CD4-positive, alpha-beta T cell treated with Interferon alpha-2 for 1 hour (primary cell): Measurements from ENCODE around the gene POMT2.
"Not testable (repeated sequence)": the region's sequence is repeated elsewhere in the genome, so short reads cannot be mapped to it uniquely, and the experiment has no call there.

Source experiments
- DNase-seq, 2 donors: peaks; one replicate each; pipeline ENCODE4 v3.0.0-alpha.2; 2020 to 2022

Gene POMT2, protein sequence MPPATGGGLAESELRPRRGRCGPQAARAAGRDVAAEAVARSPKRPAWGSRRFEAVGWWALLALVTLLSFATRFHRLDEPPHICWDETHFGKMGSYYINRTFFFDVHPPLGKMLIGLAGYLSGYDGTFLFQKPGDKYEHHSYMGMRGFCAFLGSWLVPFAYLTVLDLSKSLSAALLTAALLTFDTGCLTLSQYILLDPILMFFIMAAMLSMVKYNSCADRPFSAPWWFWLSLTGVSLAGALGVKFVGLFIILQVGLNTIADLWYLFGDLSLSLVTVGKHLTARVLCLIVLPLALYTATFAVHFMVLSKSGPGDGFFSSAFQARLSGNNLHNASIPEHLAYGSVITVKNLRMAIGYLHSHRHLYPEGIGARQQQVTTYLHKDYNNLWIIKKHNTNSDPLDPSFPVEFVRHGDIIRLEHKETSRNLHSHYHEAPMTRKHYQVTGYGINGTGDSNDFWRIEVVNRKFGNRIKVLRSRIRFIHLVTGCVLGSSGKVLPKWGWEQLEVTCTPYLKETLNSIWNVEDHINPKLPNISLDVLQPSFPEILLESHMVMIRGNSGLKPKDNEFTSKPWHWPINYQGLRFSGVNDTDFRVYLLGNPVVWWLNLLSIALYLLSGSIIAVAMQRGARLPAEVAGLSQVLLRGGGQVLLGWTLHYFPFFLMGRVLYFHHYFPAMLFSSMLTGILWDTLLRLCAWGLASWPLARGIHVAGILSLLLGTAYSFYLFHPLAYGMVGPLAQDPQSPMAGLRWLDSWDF

DNA sequence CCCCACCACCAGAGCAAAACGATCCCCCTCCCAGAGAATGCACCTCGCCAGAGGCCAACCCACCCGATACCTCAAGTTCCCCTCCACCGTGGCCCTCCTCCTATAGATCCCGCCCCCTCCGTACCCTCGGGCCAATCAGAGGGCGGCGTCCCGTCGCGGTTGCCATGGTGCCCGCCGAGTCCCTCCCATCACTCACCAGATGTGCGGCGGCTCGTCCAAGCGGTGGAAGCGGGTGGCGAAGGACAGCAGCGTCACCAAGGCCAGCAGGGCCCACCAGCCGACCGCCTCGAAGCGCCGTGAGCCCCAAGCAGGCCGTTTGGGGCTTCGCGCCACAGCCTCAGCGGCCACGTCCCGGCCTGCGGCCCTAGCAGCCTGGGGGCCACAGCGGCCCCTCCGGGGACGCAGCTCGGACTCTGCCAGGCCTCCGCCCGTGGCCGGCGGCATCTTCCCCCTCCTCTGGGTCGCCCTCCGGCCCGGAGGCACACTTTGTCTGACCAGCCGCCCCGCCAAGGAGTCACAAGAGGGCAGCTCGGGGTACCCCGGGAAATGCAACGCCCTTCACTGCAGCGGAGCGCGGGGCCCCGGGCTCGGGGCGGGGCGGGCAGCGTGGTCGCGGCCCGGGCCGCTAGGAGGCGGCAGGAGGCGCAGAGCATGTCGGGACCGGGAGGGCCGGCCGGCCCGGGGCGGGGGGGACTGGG, at the start of gene POMT2:
TSS of gene POMT2 (minus strand) at position 646 of the 698 bp plus-strand sequence. CDS start at position 444, 202 bp downstream.
- DNase-seq: peak; percentile 92 to 94

DNA sequence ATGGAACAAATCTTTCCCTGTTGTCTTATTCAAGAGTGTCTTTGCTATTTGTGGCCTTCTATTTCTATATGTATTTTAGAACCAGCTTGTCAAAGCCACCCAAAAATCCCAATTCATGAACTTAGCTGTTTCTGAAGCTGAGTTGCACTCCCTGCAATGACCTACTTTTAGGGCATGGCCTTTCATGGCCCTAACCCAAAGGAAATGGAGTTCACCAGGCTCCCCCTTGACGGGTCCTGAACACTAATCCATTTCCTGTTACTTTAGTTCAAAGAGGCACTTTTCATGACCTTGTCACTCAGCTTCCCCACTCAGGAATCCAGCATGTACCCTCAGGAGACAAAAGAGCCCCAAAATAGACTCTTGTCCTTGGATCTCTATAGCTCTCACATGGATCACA, 48.6 kb upstream of the POMT2 start:
- DNase-seq: peak in 1 of 2 donors; percentile 41

DNA sequence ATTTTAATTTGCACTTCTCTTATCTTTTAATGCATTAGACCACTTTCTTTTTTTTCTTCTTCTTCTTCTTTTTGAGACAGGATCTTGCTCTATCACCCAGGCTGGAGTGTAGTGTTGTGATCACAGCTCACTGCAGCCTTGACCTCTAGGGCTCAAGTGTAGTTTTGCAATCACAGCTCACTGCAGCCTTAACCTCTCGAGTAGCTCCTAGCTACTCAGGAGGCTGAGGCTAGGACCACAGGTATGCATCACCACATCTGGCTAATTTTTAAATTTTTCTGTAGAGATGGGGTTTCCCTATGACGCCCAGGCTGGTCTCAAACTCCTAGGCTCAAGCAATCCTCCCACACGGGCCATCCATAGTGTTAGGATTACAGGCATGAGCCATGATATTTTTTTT, 43.5 kb upstream of the POMT2 start:
- no peak for DNase-seq

DNA sequence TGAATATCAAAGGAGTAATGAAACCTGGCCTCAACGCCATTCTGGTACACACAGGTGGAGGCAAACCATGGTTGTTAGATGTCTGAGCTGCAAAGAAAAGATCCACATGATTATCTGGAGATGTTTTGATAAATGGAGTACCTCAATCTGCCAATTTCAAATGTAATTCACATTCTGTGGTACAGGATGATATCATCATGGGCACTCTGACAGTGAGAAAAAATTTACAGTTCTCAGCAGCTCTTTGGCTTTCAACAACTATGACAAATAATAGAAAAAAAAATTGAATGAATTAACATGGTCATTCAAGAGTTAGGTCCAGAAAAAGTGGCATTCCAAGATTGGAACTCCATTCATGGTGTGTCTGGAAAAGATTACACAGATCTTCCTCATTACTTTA, 38.9 kb upstream of the POMT2 start:
- DNase-seq: no peak

DNA sequence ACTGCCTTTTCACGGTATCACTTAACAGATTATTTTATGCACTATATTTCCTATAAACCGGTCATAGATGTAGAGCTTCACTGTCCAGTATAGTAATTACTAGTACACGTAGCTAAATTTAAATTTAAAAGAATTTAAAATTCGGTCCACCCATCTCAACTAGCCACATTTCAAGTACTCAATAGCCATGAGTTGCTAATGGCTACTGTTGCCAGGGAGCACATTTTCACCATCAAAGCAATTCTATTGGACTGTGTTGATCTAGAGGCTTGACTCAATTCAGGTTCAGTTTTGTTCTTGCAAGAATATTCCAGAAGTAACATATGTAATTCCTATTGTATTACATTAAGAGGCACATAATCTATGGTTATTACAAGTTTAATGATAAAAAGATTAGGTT, 36.2 kb upstream of the POMT2 start:
- DNase-seq: no peak

DNA sequence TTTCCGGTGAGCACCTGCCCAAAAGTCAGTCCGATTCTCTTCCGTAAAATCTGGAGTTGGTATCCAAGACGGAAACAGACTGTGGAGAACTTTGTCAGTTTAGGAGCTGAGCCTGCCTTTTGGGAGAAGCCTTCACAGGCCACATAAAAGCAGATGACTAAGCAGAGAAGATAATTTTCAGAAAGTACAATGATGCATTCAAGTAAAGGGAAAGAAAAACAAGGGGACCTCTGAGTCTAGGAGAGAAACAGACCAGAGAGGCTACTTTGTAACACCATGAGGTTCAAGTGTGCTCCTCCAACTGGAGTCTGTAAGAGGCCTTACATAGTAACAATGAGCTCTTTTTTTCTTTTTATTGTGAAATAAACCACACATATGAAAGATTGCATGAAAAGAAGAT, 35.1 kb upstream of the POMT2 start:
- DNase-seq: no peak

DNA sequence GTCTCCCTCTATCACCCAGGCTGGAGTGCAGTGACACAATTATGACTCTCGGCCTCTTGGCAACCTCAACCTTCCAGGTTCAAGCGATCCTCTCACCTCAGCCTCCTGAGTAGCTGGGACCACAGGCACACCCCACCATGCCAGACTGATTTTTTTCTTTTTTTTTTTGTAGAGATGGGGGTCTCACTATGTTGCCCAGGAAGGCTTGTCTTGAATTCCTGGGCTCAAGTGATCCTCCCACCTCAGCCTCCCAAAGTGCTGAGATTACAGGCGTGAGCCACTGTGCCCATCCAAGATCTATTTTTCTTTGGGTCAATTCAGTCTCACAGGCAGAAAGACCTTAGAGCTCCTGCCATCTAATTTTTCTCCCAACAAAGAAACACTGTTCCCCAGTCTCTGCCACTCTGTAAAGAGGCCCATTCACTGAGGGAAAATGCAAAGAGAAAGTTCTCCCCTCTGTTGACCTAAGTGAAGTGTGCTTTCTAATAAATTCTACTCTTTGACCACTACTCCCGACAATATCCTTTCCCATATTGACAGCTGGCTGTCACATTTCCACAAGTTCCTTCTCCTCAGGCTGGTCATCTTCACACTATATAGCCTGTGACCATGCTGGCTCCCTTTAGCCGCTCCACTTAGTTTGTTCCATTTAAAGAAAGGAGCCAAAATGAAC, 32.9 kb upstream of the POMT2 start:
- no peak for DNase-seq

DNA sequence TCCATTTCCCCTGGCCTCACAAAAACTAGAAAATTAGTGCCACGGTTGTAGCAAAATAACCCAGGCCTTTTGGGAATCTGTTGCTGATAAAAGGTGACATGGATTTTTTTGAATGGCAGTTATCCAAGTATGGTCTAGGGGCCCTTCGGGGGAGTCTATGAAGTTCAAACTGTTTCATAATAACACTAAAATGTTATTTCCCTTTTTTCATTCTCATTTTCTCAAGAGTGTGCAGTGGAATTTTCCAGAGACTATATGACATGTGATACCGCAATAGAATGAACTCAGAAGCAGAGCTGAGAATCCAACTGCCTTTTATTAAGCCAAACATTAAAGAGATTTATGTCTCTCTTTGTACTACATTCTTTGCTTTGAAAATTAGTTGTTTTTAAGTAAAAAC, 27.1 kb upstream of the POMT2 start:
- DNase-seq: no peak

DNA sequence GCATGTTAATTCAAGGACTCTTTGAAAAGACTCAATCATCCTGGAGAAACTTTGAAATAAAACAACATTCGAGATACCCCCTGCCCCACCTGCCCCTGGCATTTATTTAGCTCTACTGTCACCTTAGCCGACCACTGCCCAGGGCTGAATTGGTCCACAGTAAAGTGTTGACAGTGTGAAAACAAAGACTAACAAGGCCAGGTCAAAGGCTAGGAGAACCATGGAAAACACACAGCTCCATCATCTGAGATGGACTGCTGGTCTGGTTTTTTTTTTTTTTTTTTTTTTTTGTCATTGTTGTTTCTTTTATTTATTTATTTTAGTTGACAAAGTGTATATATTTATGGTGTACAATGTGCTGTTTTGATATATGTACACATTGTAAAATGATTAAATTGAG, 25.8 kb upstream of the POMT2 start:
- no peak for DNase-seq

DNA sequence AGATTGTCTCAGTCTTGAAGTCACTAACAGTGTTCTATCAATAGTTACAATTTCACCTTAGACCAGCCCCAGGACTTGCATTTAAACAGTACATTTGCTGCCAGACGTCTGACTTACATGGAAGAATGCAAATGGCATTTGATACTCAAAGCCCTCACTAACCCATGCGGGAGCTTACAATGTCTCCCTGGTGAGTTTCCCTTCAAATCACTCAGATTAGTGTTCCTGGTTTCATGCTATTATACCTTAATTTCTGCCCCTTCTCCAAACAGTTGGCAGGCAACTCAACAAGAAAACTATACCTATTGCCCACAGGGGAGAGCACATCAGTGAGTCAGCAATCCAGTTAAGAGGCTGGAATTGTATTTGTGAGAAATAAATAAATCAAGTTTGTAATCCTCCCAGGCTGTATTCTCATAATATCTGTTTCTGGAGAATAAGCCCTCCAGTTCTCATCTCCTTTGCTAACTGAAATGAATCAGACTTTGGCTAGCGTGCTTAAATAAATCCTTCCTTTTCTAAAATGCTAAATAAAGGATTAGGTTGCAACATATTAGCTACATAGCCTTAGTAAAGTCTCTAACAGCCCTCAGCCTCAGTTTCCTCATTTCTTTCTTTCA, 23.8 kb upstream of the POMT2 start:
- DNase-seq: no peak

DNA sequence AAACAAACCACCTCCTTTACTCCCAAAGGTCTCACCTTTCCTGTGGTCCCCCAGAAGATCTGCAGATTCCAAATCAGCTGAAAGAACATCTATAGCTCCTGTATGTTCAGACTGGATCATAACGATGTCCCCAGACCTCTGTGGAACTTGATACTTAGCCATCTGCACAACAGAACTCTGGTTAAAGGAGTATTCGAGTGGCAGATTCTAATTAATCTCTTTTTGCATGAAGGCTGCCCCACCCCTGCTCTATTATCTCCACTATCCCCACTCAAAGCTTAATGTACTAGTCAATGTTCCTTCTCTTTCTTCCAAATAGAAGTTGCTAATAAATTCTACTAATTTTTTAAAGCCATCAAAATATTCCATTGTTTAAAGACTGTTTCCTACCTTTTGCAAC, 23.0 kb upstream of the POMT2 start:
- no peak for DNase-seq

DNA sequence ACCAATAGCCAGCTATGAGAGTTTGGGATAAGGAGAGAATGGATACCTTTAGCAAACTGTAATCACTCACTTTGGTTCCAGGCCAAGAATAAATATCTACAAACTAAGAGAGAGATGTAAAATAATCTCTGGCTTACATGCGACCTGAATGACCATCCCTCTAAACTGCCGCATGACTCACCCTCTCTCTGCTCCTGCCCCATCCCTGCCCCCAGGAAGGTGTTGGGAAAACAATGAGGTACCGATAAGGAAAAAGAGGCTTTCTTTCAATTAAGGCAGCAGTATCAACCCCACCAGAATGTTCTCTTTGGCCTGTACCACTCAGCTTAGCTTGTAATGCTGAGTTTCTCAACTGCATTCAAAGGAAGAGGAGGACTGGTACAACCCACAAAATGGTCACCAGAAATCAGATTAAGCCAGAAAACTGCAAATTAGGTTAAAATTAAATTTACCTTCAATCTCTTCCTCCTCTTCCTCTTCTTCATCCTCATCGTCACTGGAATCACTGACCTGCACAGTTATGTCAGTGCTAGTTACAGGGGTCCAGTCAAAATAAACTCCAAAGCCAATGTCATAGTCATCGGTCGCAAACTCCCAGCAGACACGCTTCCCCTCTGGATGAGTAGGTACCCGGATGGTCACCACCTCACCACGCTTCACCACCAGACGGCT, 22.2 kb upstream of the POMT2 start:
- DNase-seq: no peak

DNA sequence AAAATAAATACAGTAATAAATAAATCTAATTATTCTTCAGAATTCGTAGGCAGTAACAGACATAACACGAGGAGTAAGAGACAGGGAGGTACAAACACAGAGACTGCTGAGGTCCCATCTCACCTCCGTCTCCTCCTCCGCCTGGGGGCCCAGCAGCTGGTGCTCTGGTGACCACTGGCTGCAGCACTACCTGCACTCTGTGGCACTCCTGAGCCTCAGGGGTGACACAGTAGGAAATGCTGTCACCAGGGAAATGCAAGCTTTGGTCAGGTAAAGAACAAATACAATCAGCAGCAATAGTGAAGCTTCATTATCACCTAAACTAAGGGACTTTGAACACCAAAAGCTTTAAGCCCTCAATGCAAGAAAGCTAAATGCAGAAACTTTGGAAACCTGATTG, 19.7 kb upstream of the POMT2 start:
- no peak for DNase-seq

DNA sequence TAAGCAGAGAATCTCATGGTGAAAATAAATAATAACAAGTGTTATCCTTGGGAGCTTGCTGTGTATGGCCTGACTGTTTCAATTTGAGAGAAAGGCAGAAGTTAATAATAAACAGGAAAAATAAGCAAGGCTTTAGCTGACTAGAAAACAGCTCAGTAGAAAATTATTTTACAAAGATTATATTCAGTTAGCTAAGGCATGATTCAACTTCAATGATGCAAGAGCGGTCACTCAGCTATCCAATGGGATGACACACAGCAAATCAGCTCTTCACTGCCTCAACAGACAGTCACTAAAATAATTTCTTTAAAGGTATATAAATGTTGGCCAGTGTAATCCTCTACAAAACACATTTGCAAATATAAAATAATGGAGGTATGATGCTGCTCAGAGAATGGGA, 18.7 kb upstream of the POMT2 start:
- DNase-seq: no peak

DNA sequence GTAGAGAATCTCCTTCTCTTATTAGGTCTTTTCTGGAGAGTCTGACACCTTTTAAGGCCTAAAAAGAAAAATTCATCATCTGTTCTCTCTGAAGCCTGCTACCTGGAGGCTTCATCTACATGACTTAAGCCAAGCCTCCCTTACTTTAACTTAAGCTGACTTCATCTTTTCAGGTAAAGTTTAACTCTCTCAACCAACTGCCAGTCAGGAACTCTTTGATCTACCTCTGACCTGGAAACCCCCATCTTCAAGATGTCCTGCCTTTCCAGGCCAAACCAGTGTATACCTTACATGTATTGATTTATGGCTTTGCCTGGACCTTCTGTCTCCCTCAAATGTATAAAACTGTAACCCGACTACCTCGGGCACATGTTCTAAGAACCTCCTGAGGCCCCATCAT, 17.6 kb upstream of the POMT2 start:
- no peak for DNase-seq

DNA sequence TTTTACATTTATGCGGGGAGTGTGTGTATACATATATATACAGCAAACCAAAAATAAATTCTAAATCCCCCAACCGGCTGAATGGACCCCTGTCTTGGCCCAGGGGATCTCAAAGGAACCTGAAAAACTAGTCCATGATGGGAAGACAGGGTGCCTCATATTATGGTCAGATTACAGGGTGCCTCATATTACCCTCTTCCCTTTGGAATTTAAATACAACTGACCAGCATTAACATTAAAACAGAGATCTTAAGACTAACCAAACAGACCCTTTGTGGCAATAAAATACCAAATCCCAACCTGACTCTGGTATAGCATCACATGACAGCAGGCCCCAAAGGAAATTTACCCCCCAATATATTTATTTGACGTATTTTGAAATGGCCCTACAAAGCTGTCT, 17.2 kb upstream of the POMT2 start:
- DNase-seq: no peak

DNA sequence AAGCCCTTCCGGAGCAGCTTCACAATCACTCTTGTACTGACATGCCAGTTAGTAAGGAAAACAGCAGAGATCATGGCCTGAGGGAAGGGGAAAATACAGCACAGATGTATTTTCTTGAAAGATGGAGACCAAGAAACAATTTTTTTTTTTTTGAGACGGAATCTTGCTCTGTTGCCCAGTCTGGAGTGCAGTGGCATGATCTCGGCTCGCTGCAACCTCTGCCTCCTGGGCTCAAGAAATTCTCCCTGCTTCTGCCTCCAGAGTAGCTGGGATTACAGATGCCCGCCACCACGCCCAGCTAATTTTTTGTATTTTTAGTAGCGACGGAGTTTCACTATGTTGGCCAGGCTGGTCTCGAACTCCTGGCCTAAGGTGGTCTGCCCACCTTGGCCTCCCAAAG, 16.6 kb upstream of the POMT2 start:
- DNase-seq: not testable (repeated sequence)

DNA sequence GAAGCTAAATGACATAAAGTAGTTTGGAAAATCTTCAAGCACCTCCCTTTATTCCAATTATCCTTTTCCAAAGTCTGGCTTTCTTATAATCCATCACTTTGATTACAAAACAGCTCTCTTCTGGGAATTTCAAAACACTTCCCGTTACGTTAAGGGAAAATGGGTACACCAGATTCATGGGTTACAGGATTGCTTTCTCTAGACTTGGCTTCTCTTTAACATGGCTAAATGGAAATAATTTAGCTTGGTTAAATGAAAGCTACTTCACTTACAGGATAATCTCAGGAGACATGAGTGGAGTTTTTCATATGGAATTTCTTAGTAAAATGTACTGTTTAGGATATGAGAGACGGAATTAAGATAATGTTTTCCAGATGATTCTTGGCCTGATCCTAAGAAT, 14.9 kb upstream of the POMT2 start:
- DNase-seq: no peak

DNA sequence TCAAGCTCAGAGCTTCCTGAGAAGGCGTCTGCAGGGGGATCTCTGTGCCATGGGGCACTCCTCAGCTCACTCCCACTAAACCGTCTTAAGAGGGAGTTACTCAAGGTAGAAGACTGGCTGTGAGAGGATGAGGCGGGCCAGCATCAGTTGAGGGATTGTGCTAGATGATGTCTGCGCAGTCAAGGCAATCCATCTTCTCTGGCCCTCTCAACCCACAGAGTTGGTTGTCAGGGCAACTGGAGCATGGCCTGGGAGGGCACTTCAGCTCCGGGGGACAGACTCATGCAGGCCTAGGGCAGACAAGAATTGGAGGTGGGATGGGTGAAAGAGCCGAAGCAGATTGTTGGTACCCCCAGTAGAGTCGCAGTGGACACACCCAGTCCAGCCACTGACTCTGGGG, 9.2 kb upstream of the POMT2 start:
- no peak for DNase-seq

DNA sequence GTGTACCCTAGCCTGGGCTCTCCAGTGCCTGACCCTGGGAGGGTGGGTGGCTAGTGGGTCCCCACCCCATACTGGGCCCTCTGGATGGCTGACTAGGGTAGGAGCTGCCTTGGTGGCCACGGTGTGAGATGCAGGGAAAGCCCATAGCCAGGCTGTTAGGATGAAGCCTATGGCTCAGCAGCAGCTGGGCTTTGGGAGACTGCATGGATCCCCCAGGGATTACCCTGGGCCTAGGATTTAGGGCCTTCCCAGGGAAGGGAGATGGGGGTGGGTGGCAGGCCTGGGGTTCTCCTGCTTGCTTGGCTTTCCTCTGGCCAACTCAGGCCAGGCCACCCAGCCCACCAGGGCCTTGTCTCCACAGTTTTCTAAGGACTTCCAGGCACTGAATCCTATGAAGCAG, 6.4 kb upstream of the POMT2 start:
- no peak for DNase-seq

DNA sequence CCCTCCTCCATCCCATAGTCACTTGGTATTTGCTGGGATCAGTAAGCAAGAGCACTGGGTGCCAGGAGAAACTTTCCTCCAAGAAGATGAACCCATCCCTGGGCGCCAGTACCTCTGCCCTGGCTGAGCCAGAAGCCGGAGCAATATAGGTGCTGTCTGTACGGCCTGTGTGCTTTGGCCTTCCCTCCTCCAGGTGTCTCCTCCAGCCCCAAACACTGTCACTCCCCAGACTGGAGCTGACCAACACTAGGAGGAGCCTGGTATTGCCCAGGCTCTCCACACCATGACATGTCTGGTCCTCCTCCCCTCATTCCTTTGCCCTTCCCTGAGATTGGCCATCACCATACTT, 5.0 kb upstream of the POMT2 start:
- DNase-seq: no peak
